Hematopoietic multipotent progenitor cell treated with erythropoietin and hydrocortisone succinate and interleukin-3 and kit ligand, for 6 days (in vitro differentiated cells): Measurements from ENCODE around the gene CTBP1.

Source experiments
- DNase-seq: peaks from one replicate; pipeline ENCODE4 v3.0.0-alpha.2; 2015

CTBP1 gene

GRCh38 chr4:1172228-1172851 lies 76.6 kb downstream of the CTBP1 start, which contains the start of gene SPON2:
Gene SPON2 (minus strand): TSS chr4:1172583.
- no peak for DNase-seq

DNA sequence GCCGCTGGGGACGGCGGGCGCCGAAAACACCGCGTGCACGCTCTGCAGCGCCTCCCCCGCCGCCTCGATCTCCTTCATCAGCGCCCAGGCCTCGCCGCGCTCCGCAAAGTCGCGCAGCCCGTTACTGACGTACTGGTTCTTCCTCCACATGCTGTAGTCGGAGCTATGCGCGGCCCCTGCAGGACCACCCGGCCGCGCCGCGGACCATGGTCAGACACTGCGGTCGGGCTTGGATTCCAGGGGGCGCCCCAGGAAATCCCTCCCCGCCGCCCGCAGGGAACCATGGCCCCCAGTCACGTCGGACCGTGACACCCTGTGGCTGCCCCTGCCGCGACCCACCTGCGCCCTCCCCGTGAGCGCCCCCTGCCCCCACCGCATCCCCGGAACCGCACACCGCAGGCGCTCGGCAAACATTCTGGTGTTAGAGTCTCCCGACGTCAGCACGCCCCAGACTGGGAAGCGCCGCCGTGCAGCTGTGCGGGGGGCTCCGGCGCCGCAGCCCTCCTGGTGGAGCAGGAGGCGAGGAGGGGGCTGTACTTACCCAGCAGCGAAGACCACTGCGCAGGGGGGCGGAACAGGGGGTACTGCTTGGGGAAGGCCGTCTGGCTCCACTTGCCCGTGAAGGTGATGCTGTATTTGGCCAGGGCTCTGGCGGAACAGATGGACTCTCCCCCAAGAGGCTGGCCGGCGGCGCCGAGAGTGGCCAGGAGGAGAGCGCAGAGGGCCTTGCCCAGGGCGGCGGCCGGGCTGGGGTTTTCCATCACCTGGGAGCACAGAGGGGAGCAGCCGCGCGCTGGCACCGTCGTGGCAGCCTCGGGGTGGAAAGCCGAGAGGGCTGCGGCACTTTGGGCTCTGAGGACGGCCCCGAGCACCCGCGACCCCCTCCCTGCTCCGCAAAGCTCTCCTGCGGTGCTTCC lies 77.4 kb downstream of the CTBP1 start:
- DNase-seq: peak; percentile 65

- no peak for DNase-seq
Observed at GRCh38 chr4:1170976-1171310, 78.0 kb downstream of the CTBP1 start.

- DNase-seq: no peak
Observed at GRCh38 chr4:1170156-1170975, 78.6 kb downstream of the CTBP1 start.

DNA sequence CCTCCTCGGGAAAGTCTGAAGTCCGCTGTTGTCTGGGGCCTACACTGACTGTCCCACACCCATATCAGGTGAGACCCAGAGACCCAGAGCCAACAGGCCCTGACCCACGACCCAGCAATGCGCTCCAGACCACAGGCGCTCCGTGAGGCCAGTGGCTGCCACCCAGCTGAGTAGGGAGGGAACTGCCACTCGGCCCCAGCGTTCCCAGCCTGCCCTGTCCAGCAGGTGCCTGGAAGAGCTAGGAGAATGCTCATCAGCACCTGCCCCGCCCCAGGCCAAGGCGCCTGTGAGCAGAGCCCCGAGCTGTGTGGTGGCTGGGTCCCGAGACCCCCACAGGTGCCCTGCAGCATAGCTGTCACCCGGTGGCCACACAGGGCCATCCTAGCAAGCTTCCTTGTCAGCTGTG lies 79.2 kb downstream of the CTBP1 start:
- DNase-seq: no peak

- DNase-seq: no peak
Observed at GRCh38 chr4:1169171-1169671, 79.7 kb downstream of the CTBP1 start.

- DNase-seq: no peak
Observed at GRCh38 chr4:1168191-1169101, 80.5 kb downstream of the CTBP1 start.

GRCh38 chr4:1167244-1167949 lies 81.5 kb downstream of the CTBP1 start:
- peak; percentile 96 for DNase-seq

DNA sequence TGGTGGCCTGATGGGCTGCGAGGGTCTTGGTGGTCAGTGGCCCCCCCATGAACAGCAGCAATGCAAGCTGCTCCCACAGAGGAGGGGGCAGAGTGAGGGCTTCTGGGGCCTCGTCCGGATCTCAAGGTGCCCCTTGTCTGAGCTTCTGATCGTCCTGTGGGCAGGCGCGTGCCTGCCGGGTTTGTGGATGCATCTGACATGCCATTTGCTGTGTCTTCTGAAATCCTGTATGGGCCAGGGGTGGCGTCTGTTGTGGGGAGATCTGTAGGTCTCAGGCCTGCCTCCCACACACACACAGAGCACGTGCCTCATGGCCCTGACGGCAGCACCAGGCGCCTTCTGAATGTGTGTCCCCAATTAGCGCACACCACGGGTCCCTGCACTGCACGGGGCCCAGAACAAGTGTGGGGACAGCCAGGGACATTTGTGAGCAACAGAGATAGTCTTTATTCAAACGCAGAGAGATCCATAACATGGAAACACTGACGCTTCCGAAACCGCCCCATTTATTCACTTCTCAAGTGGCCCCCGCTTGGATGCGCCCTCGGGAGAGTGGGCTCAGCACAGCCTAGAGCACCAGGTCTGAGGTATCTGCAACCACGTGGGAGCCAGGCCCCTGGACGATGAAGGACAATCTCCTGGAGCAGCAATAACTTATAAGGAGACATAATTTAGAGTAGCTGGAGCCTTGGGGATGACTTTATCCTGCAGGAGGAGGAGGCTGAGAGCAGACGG lies 82.3 kb downstream of the CTBP1 start:
- DNase-seq: no peak

GRCh38 chr4:1164956-1165545 lies 83.9 kb downstream of the CTBP1 start:
- no peak for DNase-seq

DNA sequence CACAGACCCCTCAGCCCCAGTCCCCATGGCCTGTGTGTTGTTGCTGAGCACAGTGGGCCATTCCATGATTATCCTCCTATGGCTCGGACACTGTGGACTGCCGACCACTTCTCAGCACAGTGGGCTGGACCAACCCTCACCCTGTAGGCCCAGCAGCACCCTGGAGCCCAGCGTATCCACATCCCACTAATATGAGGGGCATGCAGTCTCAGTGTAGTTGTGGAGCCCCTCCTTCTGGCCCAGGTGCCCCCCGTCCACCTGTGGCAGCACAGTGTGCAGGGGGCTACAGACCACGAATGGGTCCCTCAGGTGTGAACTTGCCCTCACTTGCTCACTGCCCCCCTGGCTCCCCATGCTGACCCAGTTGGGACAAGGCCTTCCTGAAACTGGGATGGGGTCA lies 84.5 kb downstream of the CTBP1 start:
- DNase-seq: no peak

- DNase-seq: no peak
Observed at GRCh38 chr4:1164040-1164439, 84.9 kb downstream of the CTBP1 start.
